Neuronal stem cell (in vitro differentiated cells): ENCODE data around the gene AGAP1.

ENCODE experiments used
- DNase-seq: peaks from one replicate; pipeline ENCODE4 v3.0.0-alpha.2; 2013; ENCODE audit warnings: low spot score
- H2AFZ ChIP-seq: one replicate; pipeline ENCODE4 v1.6.1; 2013; ENCODE audit warnings: mild to moderate bottlenecking, low read length, inconsistent platforms
- H2AK5ac ChIP-seq: 2 replicates; pipeline ENCODE4 v1.6.1; 2013; ENCODE audit warnings: low read depth, mild to moderate bottlenecking, inconsistent platforms, low read length, moderate library complexity, mixed read lengths
- H2BK120ac ChIP-seq: 2 replicates; pipeline ENCODE4 v1.6.1; 2013; ENCODE audit warnings: low read depth, mild to moderate bottlenecking, inconsistent platforms, low read length, moderate library complexity, mixed read lengths
- H2BK12ac ChIP-seq: one replicate; pipeline ENCODE4 v1.6.1; 2013; ENCODE audit warnings: low read length, inconsistent platforms
- H2BK15ac ChIP-seq: 2 replicates; pipeline ENCODE4 v1.6.1; 2013; ENCODE audit warnings: mild to moderate bottlenecking, low read length, inconsistent platforms, mixed read lengths
- H2BK5ac ChIP-seq: one replicate; pipeline ENCODE4 v1.6.1; 2013; ENCODE audit warnings: inconsistent platforms, mild to moderate bottlenecking, low read length, moderate library complexity
- H3K14ac ChIP-seq: one replicate; pipeline ENCODE4 v1.6.1; 2013; ENCODE audit warnings: low read length, inconsistent platforms
- H3K18ac ChIP-seq: 2 replicates; pipeline ENCODE4 v1.6.1; 2013; ENCODE audit warnings: low read length, inconsistent platforms
- H3K23ac ChIP-seq: 2 replicates; pipeline ENCODE4 v1.6.1; 2013; ENCODE audit warnings: low read depth, mild to moderate bottlenecking, mixed read lengths, low read length, inconsistent platforms; ENCODE audit not compliant: poor library complexity
- H3K27ac ChIP-seq: replicated peaks from 3 replicates; pipeline ENCODE4 v1.5.1; 2013; ENCODE audit warnings: low read length, inconsistent platforms
- H3K27me3 ChIP-seq, 3 experiments: 2 replicates each; pipeline ENCODE4 v1.6.1; 2013; ENCODE audit warnings: low read length in 3 of 3, mild to moderate bottlenecking in 2 of 3, inconsistent platforms in 1 of 3, low read depth in 1 of 3, mixed read lengths in 1 of 3, moderate library complexity in 1 of 3; ENCODE audit not compliant: control insufficient read depth in 3 of 3, insufficient read depth in 3 of 3
- H3K36me3 ChIP-seq, 2 donors: replicated peaks in 1 of 2; 2 replicates each; pipeline ENCODE4 v1.6.1; 2013; ENCODE audit warnings: low read length in 2 of 2; ENCODE audit not compliant: control insufficient read depth in 2 of 2, insufficient read depth in 2 of 2
- H3K4ac ChIP-seq: 2 replicates; pipeline ENCODE4 v1.6.1; 2013; ENCODE audit warnings: inconsistent platforms, mild to moderate bottlenecking, low read length, moderate library complexity
- H3K4me1 ChIP-seq, 2 donors: 1 replicate in 1 of 2; 2 replicates in 1 of 2; pipeline ENCODE4 v1.6.1; 2013; ENCODE audit warnings: low read length in 2 of 2, low read depth in 1 of 2; ENCODE audit not compliant: control insufficient read depth in 2 of 2, insufficient read depth in 1 of 2
- H3K4me2 ChIP-seq: one replicate; pipeline ENCODE4 v1.6.1; 2013; ENCODE audit warnings: mild to moderate bottlenecking, low read length, inconsistent platforms; ENCODE audit not compliant: insufficient read depth, poor library complexity, severe bottlenecking
- H3K4me3 ChIP-seq, 2 donors: 2 replicates each; pipeline ENCODE4 v1.5.1; 2013; ENCODE audit warnings: low read length in 2 of 2, mild to moderate bottlenecking in 2 of 2, inconsistent platforms in 1 of 2, moderate library complexity in 1 of 2
- H3K79me1 ChIP-seq: one replicate; pipeline ENCODE4 v1.6.1; 2013; ENCODE audit warnings: low read depth, mild to moderate bottlenecking, inconsistent platforms, low read length, moderate library complexity
- H3K9ac ChIP-seq: one replicate; pipeline ENCODE4 v1.6.1; 2013; ENCODE audit warnings: mild to moderate bottlenecking, low read depth, low read length, inconsistent platforms; ENCODE audit not compliant: poor library complexity
- H3K9me3 ChIP-seq, 2 donors: replicated peaks in 1 of 2; 2 replicates each; pipeline versions ENCODE3 to v1.6.1; 2013; ENCODE audit warnings: low read length in 2 of 2, mild to moderate bottlenecking in 2 of 2, inconsistent platforms in 1 of 2, low read depth in 1 of 2, mixed read lengths in 1 of 2, moderate library complexity in 1 of 2; ENCODE audit not compliant: control insufficient read depth in 2 of 2, insufficient read depth in 1 of 2
- H4K8ac ChIP-seq: one replicate; pipeline ENCODE4 v1.6.1; 2013; ENCODE audit warnings: low read depth, mild to moderate bottlenecking, inconsistent platforms, low read length, moderate library complexity
- H4K91ac ChIP-seq: one replicate; pipeline ENCODE4 v1.6.1; 2013; ENCODE audit warnings: low read length, low read depth, mild to moderate bottlenecking, inconsistent platforms; ENCODE audit not compliant: poor library complexity
- WGBS, 2 donors: extraction: QIAGEN DNeasy Blood & Tissue Kit; methylation state at CpG; one replicate each; pipeline ENCODE4 v1.1.7; 2013; ENCODE audit warnings: missing lambda C conversion rate in 2 of 2, mixed read lengths in 1 of 2; ENCODE audit not compliant: insufficient read length in 2 of 2, insufficient replicate concordance in 1 of 2; ENCODE audit errors: extremely low coverage in 2 of 2; 5-methylcytosine and 5-hydroxymethylcytosine counted together

Gene AGAP1

DNA sequence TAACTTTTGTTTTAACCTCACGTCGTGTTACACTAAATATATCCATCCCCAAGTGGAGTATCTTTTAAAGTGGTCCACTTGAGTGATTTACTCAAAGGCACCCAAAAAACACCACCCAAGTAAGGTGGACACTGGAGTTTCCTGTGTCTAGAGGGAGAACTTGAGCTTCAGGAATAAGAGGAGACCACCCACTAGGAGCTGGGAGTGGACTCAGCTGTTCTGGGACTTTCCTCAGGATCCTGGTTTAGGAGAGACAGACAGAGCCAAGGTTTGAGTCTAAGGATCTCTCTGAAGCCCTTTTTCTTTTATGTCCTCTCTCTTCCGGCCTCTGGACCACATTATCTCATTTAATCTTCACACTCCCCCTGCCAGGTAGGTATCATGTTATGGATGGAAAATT, 523.6 kb downstream of the AGAP1 start:
- no peak for DNase-seq
- no peak overlapping the region for H2BK5ac ChIP-seq
- no peak overlapping the region for H3K4me3 ChIP-seq
- H2AK5ac ChIP-seq, result no peak overlapping the region
- no peak overlapping the region for H2BK120ac ChIP-seq
- H2BK15ac ChIP-seq, result no peak overlapping the region
- WGBS, 2 donors, result no CpG with 5 or more reads among the region's 3 CpGs
- H3K4me1 ChIP-seq, result peaks cover 10 to 18% of the 10 kb centered on the region in 2 donors
- no peak overlapping the region for H3K4ac ChIP-seq
- H3K4me2 ChIP-seq, result no peak overlapping the region
- H3K9me3 ChIP-seq, result peaks cover 0 to 3% of the 10 kb centered on the region in 2 donors
- H3K79me1 ChIP-seq, result no peaks in the 10 kb centered on the region
- H4K91ac ChIP-seq, result no peak overlapping the region
- H2BK12ac ChIP-seq, result no peak overlapping the region
- peaks cover 4 to 9% of the 10 kb centered on the region in 2 donors for H3K36me3 ChIP-seq
- H3K14ac ChIP-seq, result no peak overlapping the region
- no peak overlapping the region for H4K8ac ChIP-seq
- H3K9ac ChIP-seq, result no peak overlapping the region
- no peaks in the 10 kb centered on the region for H3K27me3 ChIP-seq
- no peak overlapping the region for H3K18ac ChIP-seq
- H3K27ac ChIP-seq, result no peak overlapping the region
- no peak overlapping the region for H3K23ac ChIP-seq
- no peak overlapping the region for H2AFZ ChIP-seq

DNA sequence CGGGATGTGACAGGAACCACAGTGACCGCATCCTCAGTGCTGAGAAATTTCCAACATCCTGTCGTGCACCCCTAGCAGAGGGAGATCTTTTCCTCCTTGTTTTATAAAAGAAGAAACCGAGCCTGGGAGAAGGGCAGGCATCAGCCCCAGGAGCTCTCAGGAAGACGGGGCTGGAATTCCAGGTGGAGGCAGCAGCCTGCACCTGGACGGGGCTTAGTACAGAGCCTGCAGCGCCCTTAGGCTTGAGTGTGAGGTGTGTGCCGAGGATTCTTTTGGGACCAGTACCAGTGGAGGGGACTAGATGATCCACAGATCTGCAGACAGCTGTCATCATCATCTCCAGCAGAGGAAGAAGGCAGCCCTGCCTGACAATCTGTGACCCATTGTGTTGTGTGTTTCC, 525.6 kb downstream of the AGAP1 start:
- Histone ChIP-seq H3K9ac (no peak overlapping the region), H3K9me3 (peaks cover 0 to 3% of the 10 kb centered on the region in 2 donors), H3K27ac (no peak overlapping the region), H3K4me2 (no peak overlapping the region), H2BK5ac (no peak overlapping the region), H3K4me1 (peaks cover 7 to 11% of the 10 kb centered on the region in 2 donors), H3K36me3 (peaks cover 4 to 11% of the 10 kb centered on the region in 2 donors), H3K79me1 (no peaks in the 10 kb centered on the region), H3K27me3 (no peaks in the 10 kb centered on the region), H3K4me3 (no peak overlapping the region), H3K4ac (no peak overlapping the region), H3K23ac (no peak overlapping the region), H4K91ac (no peak overlapping the region), H3K14ac (no peak overlapping the region), H4K8ac (no peak overlapping the region), H2BK120ac (no peak overlapping the region), H3K18ac (no peak overlapping the region), H2AFZ (no peak overlapping the region), H2AK5ac (no peak overlapping the region), H2BK15ac (no peak overlapping the region), H2BK12ac (no peak overlapping the region)
- DNase-seq, result no peak
- no CpG with 5 or more reads among the region's 8 CpGs for WGBS, 2 donors

DNA sequence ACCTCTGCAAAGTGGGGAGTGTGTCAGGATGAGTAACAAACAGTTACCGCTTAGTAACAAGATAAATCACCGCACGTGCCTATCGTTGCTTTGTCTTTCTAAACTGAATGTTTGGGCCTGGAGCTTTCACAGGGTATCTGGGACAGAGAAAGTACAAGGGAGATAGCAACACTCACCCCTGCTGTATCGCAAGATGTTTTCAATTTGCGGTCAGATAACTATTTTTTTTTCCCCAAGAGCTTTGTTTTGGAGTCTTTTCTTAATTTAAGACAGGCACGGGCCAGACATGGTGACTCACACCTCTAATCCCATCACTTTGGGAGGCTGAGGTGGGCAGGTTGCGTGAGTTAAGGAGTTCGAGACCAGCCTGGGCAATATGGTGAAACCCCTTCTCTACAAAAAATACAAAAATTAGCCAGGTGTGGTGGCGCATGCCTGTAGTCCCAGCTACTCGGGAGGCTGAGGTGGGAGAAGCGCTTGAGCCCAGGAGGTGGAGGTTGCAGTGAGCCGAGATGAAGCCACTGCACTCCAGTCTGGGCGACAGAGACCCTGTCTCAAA, 527.7 kb downstream of the AGAP1 start:
- H2BK15ac ChIP-seq, result no peak overlapping the region

DNA sequence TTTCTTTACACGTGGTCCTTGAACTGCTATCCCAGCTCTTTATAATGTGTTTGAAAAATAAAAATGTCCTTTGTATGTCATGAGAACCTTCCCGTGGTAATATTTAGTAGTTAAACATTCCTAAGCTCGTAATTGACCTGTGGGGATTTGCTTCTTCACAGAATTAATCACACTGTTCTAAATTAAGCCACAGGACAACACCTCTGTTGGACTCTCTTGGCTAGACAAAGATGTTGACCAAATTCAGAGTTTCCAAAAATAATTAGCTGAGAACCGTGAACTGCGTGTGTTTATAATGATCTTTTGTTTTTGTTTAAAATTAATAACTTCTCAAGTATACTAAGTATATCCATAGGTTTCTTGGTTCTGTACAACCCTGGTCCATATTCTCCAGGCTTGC, 528.3 kb downstream of the AGAP1 start:
- H4K8ac ChIP-seq, result no peak overlapping the region
- H3K79me1 ChIP-seq, result no peaks in the 10 kb centered on the region
- peaks cover 0 to 3% of the 10 kb centered on the region in 2 donors for H3K9me3 ChIP-seq
- H3K27ac ChIP-seq, result no peak overlapping the region
- H3K4me2 ChIP-seq, result no peak overlapping the region
- DNase-seq, result no peak
- H4K91ac ChIP-seq, result no peak overlapping the region
- peaks cover 0 to 2% of the 10 kb centered on the region in 2 donors for H3K4me1 ChIP-seq
- H3K27me3 ChIP-seq, result no peaks in the 10 kb centered on the region
- H2BK12ac ChIP-seq, result no peak overlapping the region
- H3K4me3 ChIP-seq, result no peak overlapping the region
- H2BK5ac ChIP-seq, result no peak overlapping the region
- no peak overlapping the region for H2AK5ac ChIP-seq
- no peak overlapping the region for H3K9ac ChIP-seq
- no peak overlapping the region for H2BK120ac ChIP-seq
- no peak overlapping the region for H3K18ac ChIP-seq
- H2AFZ ChIP-seq, result no peak overlapping the region
- no CpG with 5 or more reads among the region's 5 CpGs for WGBS, 2 donors
- H3K4ac ChIP-seq, result no peak overlapping the region
- no peak overlapping the region for H2BK15ac ChIP-seq
- no peak overlapping the region for H3K23ac ChIP-seq
- H3K36me3 ChIP-seq, result peaks cover 4 to 11% of the 10 kb centered on the region in 2 donors
- H3K14ac ChIP-seq, result no peak overlapping the region

More for the DNA sequence above, 527.7 kb downstream of the AGAP1 start:
- Histone ChIP-seq H3K4me2 (no peak overlapping the region), H2AFZ (no peak overlapping the region), H3K9ac (no peak overlapping the region), H3K4me3 (no peak overlapping the region), H3K79me1 (no peaks in the 10 kb centered on the region), H3K23ac (no peak overlapping the region), H2BK12ac (no peak overlapping the region), H3K4ac (no peak overlapping the region), H2BK120ac (no peak overlapping the region), H3K14ac (no peak overlapping the region), H3K27me3 (no peaks in the 10 kb centered on the region), H2BK5ac (no peak overlapping the region), H4K91ac (no peak overlapping the region), H3K4me1 (peaks cover 0 to 2% of the 10 kb centered on the region in 2 donors), H3K9me3 (peaks cover 0 to 3% of the 10 kb centered on the region in 2 donors), H3K36me3 (peaks cover 4 to 11% of the 10 kb centered on the region in 2 donors), H3K18ac (no peak overlapping the region), H4K8ac (no peak overlapping the region), H2AK5ac (no peak overlapping the region), H3K27ac (no peak overlapping the region)
- DNase-seq, result no peak
- no CpG with 5 or more reads among the region's 14 CpGs for WGBS, 2 donors
